Activated CD4-positive, alpha-beta memory T cell treated with anti-CD3 and anti-CD28 coated beads for 36 hours (primary cell): Measurements from ENCODE around the gene UBTD1. TPM values are rescaled to one million over a fixed set of nuclear protein-coding genes. Genes with fewer than 3 reads are reported as not detected.

ENCODE experiments used
- CTCF ChIA-PET: fragments of 350-600 bp; sonication (Branson Sonifier 250); formaldehyde crosslinking; loops from one replicate; lab custom pipeline; 2021; ENCODE audit warnings: antibody characterized with exemption, inconsistent platforms; lab: Charles Lee
- POLR2A ChIA-PET: fragments of 350-600 bp; sonication (Branson Sonifier 250); formaldehyde crosslinking; loops from one replicate; lab custom pipeline; 2021; ENCODE audit warnings: antibody characterized with exemption; lab: Charles Lee
- DNase-seq: peaks from one replicate; pipeline ENCODE4 v3.0.0-alpha.2; 2020
- H3K27ac Mint-ChIP-seq: one replicate; pipeline ENCODE4 v1.8.0; 2021; ENCODE audit warnings: mixed read lengths
- H3K27me3 Mint-ChIP-seq: one replicate; pipeline ENCODE4 v1.8.0; 2021; ENCODE audit warnings: mixed read lengths
- H3K36me3 Mint-ChIP-seq: one replicate; pipeline ENCODE4 v1.8.0; 2021; ENCODE audit warnings: mixed read lengths
- H3K4me1 Mint-ChIP-seq: one replicate; pipeline ENCODE4 v1.8.0; 2021; ENCODE audit warnings: low read depth, mixed read lengths
- H3K4me3 Mint-ChIP-seq: one replicate; pipeline ENCODE4 v1.8.0; 2021; ENCODE audit warnings: mild to moderate bottlenecking, mixed read lengths
- H3K9me3 Mint-ChIP-seq: one replicate; pipeline ENCODE4 v1.8.0; 2021; ENCODE audit warnings: mixed read lengths
- intact Hi-C: fragments of 100-400 bp; cut with micrococcal nuclease; formaldehyde crosslinking; loops from one replicate; pipeline ENCODE4 v1.15.1; 2023
- total RNA-seq, 2 experiments: library from RNA; stranded (reverse); gene quantifications; one replicate each; pipeline ENCODE4 v1.2.3, GENCODE V29; 2021

UBTD1 gene
- total RNA-seq, 2 experiments from 2014 or later = 1.6 to 2.6 TPM

GRCh38 chr10:97515271-97515978 lies 16.7 kb downstream of the UBTD1 start:
- POLR2A ChIA-PET = no interaction called here
- peaks cover 7% of the 10 kb centered on the region for H3K27me3 Mint-ChIP-seq

DNA sequence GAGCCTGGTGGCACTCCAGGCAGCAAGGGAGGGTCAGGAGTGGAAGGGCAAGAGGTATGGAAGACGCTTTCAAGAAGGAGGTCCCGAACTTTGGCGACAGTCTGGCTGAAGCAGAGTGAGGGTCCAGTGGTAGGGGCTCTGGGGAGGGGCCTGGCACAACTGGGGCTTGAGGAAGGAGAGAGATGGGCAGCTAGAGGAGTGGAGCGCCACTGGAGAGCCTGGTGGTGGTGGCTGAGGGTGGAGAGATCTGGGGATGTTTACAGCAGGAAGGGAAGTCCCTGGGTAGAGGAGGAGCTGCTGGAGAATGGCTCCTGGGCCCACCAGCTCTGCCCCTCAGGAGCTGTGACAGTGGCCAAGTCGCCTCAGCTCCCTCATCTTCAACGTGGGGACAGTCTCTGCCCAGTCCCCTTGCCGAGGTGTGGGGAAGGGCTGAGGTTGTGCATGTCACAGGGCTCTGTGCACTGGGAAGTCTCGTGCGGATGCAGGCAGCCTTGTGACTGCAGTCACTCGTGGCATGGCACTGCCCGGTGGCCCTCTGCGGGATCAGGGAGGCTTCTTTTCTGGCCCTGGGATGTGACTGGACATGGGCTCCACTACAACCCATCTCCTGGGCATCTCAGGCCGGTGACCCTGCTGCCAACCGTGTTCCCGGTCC lies 18.5 kb downstream of the UBTD1 start:
- intact Hi-C loops = no loop called here
- H3K27me3 Mint-ChIP-seq = peaks cover 7% of the 10 kb centered on the region
- no peaks in the 10 kb centered on the region for H3K36me3 Mint-ChIP-seq
- no peak overlapping the region for H3K4me3 Mint-ChIP-seq
- no peaks in the 10 kb centered on the region for H3K9me3 Mint-ChIP-seq
- no peaks in the 10 kb centered on the region for H3K4me1 Mint-ChIP-seq
- no peak for DNase-seq
- ChIA-PET CTCF (interaction anchor here (1.3 to 1.4 kb wide), 2 partner anchors 16 to 18 kb away, joined by 3 to 4 read pairs; no protein-coding TSS in a partner anchor), POLR2A (no interaction called here)
- no peak overlapping the region for H3K27ac Mint-ChIP-seq

More at GRCh38 chr10:97515271-97515978, 16.7 kb downstream of the UBTD1 start:
- no peaks in the 10 kb centered on the region for H3K9me3 Mint-ChIP-seq
- CTCF ChIA-PET = interaction anchor here (1.0 to 1.2 kb wide), 2 partner anchors 20 to 37 kb away, joined by 3 read pairs; no protein-coding TSS in a partner anchor
- no peak overlapping the region for H3K4me3 Mint-ChIP-seq
- DNase-seq = no peak
- H3K36me3 Mint-ChIP-seq = no peaks in the 10 kb centered on the region
- H3K4me1 Mint-ChIP-seq = no peaks in the 10 kb centered on the region
- no peak overlapping the region for H3K27ac Mint-ChIP-seq
- intact Hi-C loops = no loop called here

DNA sequence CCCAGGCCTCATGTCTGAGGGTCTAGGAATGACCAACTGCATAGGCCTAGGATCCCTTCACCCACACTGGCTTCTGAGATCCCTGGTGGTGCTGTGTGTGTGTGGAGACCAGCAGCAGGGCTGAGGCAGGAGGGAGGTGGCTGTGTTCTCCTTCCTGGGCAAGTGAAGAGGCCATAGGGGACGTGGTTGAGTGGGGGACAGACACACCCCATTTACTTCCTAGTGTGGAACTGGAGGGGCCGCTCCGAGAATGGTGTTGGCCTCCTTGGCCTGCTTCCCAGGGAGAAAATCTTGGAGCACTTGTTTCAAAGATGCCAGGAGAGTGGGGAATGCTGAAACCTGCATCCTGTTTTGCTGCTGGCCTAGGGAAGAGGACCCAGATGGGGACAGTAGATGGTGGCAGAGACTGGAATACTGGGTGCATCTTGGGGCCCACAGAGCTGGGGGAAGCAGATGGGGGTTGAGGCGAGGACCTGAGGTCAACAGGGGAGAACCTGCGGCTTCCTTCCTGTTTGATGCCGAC lies 19.1 kb downstream of the UBTD1 start:
- no peaks in the 10 kb centered on the region for H3K9me3 Mint-ChIP-seq
- ChIA-PET POLR2A (no interaction called here), CTCF (interaction anchor here (1.3 kb wide), 1 partner anchor 18 kb away, joined by 3 read pairs; no protein-coding TSS in a partner anchor)
- no peaks in the 10 kb centered on the region for H3K4me1 Mint-ChIP-seq
- intact Hi-C loops = no loop called here
- peaks cover 7% of the 10 kb centered on the region for H3K27me3 Mint-ChIP-seq
- no peak overlapping the region for H3K4me3 Mint-ChIP-seq
- H3K36me3 Mint-ChIP-seq = no peaks in the 10 kb centered on the region
- DNase-seq = no peak
- H3K27ac Mint-ChIP-seq = no peak overlapping the region

DNA sequence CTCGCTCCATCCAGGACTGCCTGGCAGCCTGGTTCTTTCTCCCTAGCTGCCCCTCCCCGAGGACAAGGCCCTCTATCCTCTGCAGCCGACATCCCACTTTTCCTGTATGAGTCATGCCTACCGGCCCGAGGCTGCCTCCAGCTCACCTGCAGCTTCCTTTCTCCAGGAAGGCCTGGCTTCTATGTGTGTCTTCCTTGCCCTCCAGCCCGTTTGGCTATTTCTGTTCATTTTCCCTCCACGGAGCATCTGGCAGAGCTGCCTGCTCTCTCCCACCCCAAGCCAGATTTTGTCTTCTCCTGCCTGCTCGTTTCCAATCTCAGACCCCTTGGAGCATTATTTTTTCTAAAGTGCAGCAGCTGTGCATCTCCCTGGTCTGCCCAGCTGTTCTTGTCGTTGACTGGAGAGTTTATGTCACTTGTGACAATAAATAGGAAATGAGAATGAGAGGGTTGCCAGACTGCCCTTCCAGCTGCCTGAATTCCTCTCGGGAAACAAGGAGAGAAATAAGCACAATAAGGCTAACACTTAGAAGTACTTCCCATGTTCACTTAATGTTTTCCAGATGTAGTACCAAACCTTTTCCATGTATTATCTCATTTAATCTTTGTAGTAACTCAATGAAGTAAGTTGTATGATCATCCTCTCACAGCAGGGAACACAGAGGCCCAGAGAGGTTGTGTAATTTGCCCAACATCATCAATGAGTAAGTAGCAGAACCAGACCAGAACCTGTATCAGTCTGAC lies 19.7 kb downstream of the UBTD1 start:
- Mint-ChIP-seq H3K9me3 (no peaks in the 10 kb centered on the region), H3K27ac (no peak overlapping the region), H3K36me3 (no peaks in the 10 kb centered on the region), H3K4me3 (no peak overlapping the region), H3K27me3 (peaks cover 7% of the 10 kb centered on the region), H3K4me1 (no peaks in the 10 kb centered on the region)
- intact Hi-C loops = no loop called here
- ChIA-PET POLR2A (no interaction called here), CTCF (no interaction called here)
- no peak for DNase-seq

DNA sequence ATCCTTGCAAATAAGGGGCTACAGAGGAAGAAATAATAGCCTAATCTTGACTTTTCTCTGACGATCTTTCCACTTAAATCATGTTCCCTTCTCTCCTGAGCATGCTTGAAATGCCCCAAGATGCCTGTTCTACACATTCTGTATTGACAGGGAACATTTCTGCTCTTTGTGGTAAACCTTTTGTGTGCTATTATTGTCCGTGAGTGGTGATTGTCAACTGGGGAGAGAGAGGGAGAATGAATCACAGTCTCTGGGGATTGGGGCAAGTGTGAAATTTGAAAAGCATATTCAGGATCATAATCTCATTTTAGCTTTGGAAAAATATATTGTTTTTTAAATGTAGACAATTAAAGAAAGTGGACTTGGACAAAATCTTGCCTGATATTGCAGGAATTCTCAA lies 20.6 kb downstream of the UBTD1 start:
- intact Hi-C loops = no loop called here
- Mint-ChIP-seq H3K27me3 (peaks cover 7% of the 10 kb centered on the region), H3K27ac (no peak overlapping the region), H3K9me3 (no peaks in the 10 kb centered on the region), H3K36me3 (no peaks in the 10 kb centered on the region), H3K4me1 (no peaks in the 10 kb centered on the region), H3K4me3 (no peak overlapping the region)
- ChIA-PET POLR2A (no interaction called here), CTCF (no interaction called here)
- no peak for DNase-seq

DNA sequence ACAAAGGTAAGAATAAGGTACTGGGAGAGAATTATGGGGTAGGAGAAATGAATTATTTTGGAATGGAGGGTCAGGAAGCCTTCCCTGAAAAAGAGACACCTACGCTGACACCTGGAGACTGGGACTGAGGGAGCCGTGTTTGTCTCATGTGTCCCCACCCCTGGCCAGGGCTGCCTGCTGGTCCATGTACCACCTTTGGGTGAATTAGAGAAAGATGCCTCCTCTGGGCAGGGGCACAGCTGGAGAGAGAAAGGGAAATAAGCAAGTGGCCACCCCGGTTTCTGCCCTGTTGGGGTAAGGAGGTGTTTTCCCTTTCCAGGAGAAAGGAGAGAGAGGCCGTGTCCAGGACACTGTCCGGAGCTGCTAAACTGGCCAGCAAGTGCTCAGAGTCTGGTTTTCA lies 21.8 kb downstream of the UBTD1 start:
- Mint-ChIP-seq H3K4me1 (no peaks in the 10 kb centered on the region), H3K27me3 (peaks cover 4% of the 10 kb centered on the region), H3K4me3 (no peak overlapping the region), H3K9me3 (no peaks in the 10 kb centered on the region), H3K27ac (no peak overlapping the region), H3K36me3 (no peaks in the 10 kb centered on the region)
- intact Hi-C loops = no loop called here
- ChIA-PET POLR2A (no interaction called here), CTCF (interaction anchor here (1.2 to 2.6 kb wide), 3 partner anchors 14 to 112 kb away, joined by 3 to 11 read pairs (median 5); no protein-coding TSS in a partner anchor)
- no peak for DNase-seq

GRCh38 chr10:97520978-97521761 lies 22.4 kb downstream of the UBTD1 start:
- H3K4me1 Mint-ChIP-seq = no peaks in the 10 kb centered on the region
- intact Hi-C loops = no loop called here
- no peaks in the 10 kb centered on the region for H3K36me3 Mint-ChIP-seq
- H3K27me3 Mint-ChIP-seq = peaks cover 2% of the 10 kb centered on the region
- ChIA-PET CTCF (interaction anchor here (0.9 to 2.6 kb wide), 6 partner anchors 13 to 113 kb away, joined by 3 to 11 read pairs (median 4); partner anchors contain the start of gene ANKRD2), POLR2A (no interaction called here)
- no peak overlapping the region for H3K27ac Mint-ChIP-seq
- no peak overlapping the region for H3K4me3 Mint-ChIP-seq
- no peaks in the 10 kb centered on the region for H3K9me3 Mint-ChIP-seq
- DNase-seq = no peak

DNA sequence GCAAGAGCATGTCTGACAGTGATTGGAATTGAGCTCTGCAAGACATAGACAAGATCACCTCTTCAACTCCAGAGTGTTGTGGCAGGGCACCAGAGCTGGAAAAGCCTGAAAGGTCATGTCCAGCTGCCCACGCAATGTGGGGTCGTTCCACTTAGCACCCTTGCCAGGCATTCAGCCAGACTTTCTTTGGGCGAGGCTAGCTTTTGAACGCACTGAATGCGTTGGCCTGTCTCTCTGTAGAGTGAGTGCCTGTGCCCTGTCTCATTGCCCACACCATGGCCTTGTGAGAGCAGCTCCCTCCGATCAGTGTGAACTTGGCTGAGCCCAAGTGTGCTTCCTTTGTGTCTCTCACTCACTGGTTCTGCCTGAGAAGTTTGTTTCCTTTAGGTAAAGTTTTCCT lies 23.3 kb downstream of the UBTD1 start:
- H3K27me3 Mint-ChIP-seq = peaks cover under 1% of the 10 kb centered on the region
- POLR2A ChIA-PET = no interaction called here

DNA sequence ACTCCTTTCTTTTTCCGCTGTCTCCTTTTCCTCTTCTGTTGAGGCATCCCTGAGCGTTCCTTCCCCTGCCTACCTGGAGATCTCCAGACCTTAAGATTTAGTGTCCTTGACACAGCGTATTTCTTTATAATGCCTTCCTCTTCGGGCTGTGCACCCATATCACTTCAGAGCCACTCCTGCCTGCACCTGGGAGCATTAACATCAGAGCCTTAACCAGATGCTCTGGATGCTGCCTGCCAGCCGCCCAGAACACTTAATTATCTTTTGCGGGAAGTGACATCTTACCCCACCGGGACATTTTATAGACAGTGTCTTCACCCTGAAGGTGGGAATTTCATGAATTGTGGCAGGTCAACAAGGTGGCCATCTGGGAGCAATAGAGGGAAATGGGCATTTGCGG lies 24.2 kb downstream of the UBTD1 start:
- ChIA-PET POLR2A (no interaction called here), CTCF (interaction anchor here (0.8 to 2.6 kb wide), 4 partner anchors 11 to 178 kb away, joined by 3 to 11 read pairs (median 4); partner anchors contain the start of gene ANKRD2)
- no peaks in the 10 kb centered on the region for H3K4me1 Mint-ChIP-seq
- no peaks in the 10 kb centered on the region for H3K27me3 Mint-ChIP-seq
- DNase-seq = no peak
- H3K27ac Mint-ChIP-seq = no peak overlapping the region
- intact Hi-C loops = no loop called here
- no peaks in the 10 kb centered on the region for H3K9me3 Mint-ChIP-seq
- no peak overlapping the region for H3K4me3 Mint-ChIP-seq
- H3K36me3 Mint-ChIP-seq = no peaks in the 10 kb centered on the region

More for the DNA sequence above, 23.3 kb downstream of the UBTD1 start:
- CTCF ChIA-PET = interaction anchor here (0.9 to 2.6 kb wide), 6 partner anchors 12 to 60 kb away, joined by 3 to 11 read pairs (median 4); partner anchors contain the start of gene ANKRD2
- Mint-ChIP-seq H3K27ac (no peak overlapping the region), H3K4me3 (no peak overlapping the region), H3K4me1 (no peaks in the 10 kb centered on the region), H3K9me3 (no peaks in the 10 kb centered on the region), H3K36me3 (no peaks in the 10 kb centered on the region)
- intact Hi-C loops = no loop called here
- no peak for DNase-seq

DNA sequence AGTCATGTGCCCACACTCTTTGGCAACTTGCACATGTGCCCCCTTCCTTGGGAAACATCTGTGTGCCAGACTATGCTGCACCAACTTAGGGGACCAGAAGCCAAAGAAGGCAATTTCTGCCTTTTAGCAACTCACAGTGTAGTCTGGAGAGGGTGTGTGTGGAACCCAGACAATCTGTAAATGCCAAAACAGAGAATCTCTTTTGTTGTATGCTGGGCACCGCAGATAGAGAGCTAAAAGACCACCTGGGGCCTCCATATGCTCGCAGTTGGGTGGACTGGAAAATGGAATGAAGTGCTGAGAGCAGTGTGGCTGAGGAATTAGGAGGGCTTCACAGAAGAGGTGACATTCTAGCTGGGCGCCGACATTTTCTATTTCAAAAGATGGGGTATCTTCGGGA lies 26.4 kb downstream of the UBTD1 start:
- H3K9me3 Mint-ChIP-seq = no peaks in the 10 kb centered on the region
- H3K27ac Mint-ChIP-seq = no peak overlapping the region
- ChIA-PET POLR2A (no interaction called here), CTCF (no interaction called here)
- no peak overlapping the region for H3K4me3 Mint-ChIP-seq
- intact Hi-C loops = no loop called here
- no peak for DNase-seq
- H3K36me3 Mint-ChIP-seq = no peaks in the 10 kb centered on the region
- no peaks in the 10 kb centered on the region for H3K27me3 Mint-ChIP-seq
- H3K4me1 Mint-ChIP-seq = no peaks in the 10 kb centered on the region

GRCh38 chr10:97525683-97526110 lies 27.0 kb downstream of the UBTD1 start:
- no peak overlapping the region for H3K4me3 Mint-ChIP-seq
- no peaks in the 10 kb centered on the region for H3K4me1 Mint-ChIP-seq
- no peaks in the 10 kb centered on the region for H3K9me3 Mint-ChIP-seq
- no peaks in the 10 kb centered on the region for H3K27me3 Mint-ChIP-seq
- no peak for DNase-seq
- H3K27ac Mint-ChIP-seq = no peak overlapping the region
- intact Hi-C loops = no loop called here
- no peaks in the 10 kb centered on the region for H3K36me3 Mint-ChIP-seq
- ChIA-PET CTCF (no interaction called here), POLR2A (no interaction called here)
